Measurements from ENCODE around the gene GLTP.

DNA sequence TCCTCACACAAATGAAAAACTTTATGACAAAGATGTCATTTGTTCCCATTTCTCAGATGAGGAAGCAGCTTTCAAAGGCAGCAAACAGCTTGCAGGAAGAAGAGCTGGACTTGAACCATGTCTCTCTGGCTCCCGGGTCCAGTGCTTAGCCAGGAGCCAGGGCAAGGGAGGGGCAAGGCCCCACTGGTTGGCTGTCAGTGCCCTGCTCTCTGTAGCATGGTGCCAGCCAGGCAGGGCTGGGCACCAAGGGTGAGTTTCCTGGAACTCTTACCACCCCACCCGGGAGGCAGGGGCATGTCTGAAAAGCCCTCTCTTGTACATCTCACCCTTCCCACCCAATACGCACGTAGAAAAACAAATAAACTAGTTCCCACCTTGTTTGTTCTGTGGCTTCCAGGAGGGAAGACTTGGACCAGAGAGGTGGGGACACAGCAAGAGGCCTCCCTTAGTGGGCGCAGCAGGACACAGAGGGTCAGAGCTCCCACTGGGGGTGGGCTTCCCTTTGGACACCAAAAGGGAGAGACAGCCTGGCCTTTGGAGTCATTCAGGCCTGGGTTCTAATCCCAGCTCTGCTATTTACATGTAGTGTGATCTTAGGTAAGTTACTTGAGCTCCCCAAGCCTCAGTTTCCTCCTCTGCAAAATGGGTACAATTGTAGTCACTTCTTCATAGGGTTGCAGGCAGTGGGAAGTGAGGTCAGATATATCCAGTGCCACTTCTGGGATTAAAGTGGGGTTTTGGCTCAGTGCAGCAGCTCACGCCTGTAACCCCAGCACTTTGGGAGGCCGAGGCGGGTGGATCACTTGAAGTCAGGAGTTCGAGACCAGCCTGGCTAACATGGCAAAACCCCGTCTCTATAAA, 64.4 kb downstream of the GLTP start:
- TF ChIP-seq NFE2L2 (IDR thresholded peaks at IDR 0.05; ENCODE audit: low read depth, low read length) (no peak), POLR2A (IDR thresholded peaks at IDR 0.05; ENCODE audit: low read depth, low read length) (no peak), RAD21 (IDR thresholded peaks at IDR 0.05; ENCODE audit: low read length) (no peak), BHLHE40 (IDR thresholded peaks at IDR 0.05; ENCODE audit: low read depth, low read length) (no peak), MAFK (IDR thresholded peaks at IDR 0.05; ENCODE audit: low read depth, low read length) (no peak), RCOR1 (IDR thresholded peaks at IDR 0.05; ENCODE audit: insufficient replicate concordance, low read length) (no peak), MXI1 (IDR thresholded peaks at IDR 0.05; ENCODE audit: borderline replicate concordance, low read depth, low read length) (no peak), CHD1 (IDR thresholded peaks at IDR 0.05; ENCODE audit: low read depth, low read length) (no peak)
- TF ChIP-seq, protein P1, sequence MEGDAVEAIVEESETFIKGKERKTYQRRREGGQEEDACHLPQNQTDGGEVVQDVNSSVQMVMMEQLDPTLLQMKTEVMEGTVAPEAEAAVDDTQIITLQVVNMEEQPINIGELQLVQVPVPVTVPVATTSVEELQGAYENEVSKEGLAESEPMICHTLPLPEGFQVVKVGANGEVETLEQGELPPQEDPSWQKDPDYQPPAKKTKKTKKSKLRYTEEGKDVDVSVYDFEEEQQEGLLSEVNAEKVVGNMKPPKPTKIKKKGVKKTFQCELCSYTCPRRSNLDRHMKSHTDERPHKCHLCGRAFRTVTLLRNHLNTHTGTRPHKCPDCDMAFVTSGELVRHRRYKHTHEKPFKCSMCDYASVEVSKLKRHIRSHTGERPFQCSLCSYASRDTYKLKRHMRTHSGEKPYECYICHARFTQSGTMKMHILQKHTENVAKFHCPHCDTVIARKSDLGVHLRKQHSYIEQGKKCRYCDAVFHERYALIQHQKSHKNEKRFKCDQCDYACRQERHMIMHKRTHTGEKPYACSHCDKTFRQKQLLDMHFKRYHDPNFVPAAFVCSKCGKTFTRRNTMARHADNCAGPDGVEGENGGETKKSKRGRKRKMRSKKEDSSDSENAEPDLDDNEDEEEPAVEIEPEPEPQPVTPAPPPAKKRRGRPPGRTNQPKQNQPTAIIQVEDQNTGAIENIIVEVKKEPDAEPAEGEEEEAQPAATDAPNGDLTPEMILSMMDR (conservative IDR thresholded peaks at IDR 0.05; ENCODE audit: low read depth, low read length), result no peak
- TF ChIP-seq, protein P2, sequence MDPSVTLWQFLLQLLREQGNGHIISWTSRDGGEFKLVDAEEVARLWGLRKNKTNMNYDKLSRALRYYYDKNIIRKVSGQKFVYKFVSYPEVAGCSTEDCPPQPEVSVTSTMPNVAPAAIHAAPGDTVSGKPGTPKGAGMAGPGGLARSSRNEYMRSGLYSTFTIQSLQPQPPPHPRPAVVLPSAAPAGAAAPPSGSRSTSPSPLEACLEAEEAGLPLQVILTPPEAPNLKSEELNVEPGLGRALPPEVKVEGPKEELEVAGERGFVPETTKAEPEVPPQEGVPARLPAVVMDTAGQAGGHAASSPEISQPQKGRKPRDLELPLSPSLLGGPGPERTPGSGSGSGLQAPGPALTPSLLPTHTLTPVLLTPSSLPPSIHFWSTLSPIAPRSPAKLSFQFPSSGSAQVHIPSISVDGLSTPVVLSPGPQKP (IDR thresholded peaks at IDR 0.05; ENCODE audit: borderline replicate concordance, low read depth, low read length), result no peak
